NCI-H510A treated with DMSO at 0.1 percent for 48 hours (cell line): ENCODE data around the gene BCAR3.
A peak's percentile ranks its signal among the peaks of the same experiment; 100 is the strongest.
"Not testable (repeated sequence)": the region's sequence is repeated elsewhere in the genome, so short reads cannot be mapped to it uniquely, and the experiment has no call there.

Source experiments
- DNase-seq: peaks from one replicate; lab custom pipeline; 2025; lab: John Stamatoyannopoulos, UW

The BCAR3 gene

DNA sequence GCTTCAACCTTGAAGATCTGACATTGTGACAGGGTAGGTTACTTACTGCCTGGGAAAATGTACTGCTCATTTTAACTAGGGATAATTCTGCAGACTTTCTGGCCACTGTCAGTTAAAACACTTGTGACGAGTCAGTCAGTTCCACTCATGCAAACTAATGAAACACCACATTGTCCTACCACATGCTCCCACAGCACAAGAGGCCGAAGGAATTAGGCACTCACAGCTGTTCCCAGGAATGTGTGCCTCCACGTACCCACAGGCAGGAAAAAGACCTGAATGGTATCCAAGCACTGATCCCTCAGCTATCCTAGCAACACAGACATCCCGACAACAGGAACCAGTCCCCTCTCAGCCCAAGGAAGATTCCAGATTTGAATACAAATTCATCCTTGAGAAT lies 12.3 kb downstream of the BCAR3 start:
- no peak for DNase-seq

DNA sequence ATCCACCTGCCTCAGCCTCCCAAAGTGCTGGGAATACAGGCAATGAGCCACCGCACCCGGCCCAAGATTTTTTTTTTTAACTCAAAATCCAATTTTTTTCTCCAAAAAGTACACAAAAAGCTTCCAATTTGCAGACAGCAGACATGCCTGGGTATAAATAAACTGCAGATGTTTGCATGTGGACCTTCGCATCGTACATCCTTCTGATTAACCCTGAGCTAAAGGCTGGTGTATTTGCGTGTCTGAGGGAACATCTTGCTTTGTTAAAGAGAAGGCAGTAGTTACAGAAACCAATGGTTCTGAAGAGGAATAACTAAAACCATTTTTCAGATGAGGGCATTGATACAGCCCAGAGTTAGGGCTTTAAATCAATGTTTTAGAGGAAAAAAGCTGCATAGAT lies 12.7 kb downstream of the BCAR3 start:
- no peak for DNase-seq

DNA sequence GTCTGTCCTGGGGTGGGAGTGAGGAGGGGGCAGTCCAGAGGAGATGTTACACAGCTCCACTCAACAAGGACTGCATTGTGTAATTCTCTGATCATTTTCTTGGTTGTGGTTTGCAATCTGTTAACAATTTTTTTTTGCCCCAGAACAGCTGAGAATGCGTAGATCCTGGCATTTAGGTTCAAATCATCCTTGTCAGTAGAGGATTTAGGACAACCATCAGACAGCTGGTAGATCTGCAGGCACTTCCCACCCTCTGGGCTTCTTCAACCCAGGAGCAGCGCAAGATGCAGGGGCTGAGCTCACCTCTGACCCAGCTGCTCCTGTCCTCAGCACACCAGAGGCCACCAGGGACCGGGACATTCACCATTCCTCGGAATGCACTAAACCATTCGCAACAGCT lies 13.5 kb downstream of the BCAR3 start:
- no peak for DNase-seq

DNA sequence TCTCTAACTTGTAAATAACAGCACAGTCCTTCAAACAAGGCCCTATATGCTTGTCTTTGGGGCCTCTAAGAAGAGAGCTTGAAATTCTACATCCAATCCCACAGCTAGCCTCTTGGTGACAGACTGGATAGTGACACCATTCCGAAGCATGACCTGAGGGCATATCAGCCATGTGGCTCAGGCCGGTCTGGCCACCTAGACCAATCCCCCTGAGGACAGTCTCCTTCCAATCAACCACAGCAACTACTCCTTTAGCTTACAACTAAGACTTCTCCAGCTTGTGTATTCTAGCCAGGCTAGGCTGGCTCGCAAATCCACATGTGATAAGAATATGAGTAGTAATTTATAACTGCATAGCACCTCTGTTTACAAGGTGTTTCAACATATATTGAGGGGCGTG lies 14.0 kb downstream of the BCAR3 start:
- DNase-seq, result no peak

DNA sequence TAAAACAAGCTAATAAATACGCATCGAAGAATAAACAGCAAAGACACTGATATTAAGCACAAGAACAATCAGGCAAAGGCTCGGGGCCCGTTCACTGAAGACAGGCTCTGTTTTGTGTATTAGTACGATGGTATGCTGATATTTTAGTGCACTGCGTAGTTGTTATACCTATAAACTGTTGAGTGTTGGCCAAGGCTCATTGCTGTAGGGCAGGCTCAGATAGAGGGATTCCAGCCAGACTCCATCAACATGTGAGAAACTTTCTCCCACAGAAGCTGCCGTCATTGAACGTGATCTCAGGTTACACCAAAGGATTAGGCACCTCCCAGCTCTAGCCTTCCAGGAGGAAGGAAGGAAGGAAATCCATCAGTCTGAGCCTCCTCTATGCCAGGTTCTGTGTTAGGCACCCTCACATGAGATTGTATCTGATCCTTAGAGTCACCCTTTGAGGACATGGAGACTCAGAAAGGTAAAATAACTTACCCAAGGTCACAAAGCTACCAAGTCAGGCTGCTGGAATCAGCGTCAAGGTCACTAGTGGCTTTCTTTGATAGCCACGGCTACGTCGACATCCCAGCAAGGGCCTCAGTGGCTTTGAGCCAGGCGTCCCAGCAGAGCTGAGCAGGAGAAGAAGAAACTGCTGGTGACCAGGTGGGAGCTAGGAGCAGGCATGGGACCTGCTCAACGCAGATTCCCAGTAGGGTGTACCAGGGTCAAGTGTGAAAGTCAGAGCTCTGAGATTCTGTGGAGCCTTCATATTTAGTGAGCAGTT lies 14.8 kb downstream of the BCAR3 start:
- peak; percentile 9 for DNase-seq

DNA sequence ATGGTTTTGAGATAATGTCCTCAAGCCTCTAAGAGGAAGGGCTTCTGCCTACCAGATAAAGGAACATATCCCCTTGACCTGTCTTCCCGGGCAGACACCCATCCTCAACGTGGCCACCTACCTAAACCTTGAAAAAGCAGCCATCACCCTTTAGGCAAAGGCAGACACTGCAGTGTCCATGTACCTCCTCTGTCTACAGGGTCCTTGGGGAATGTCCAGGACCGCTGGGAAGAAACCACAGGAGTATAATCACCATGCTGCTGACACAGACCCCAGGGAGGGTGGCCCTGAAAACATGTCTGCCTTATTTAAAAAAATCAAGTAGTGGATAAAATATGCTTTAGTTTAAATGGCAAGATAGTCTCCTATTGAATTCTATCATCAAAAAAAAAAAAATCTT lies 16.6 kb downstream of the BCAR3 start:
- DNase-seq, result no peak

DNA sequence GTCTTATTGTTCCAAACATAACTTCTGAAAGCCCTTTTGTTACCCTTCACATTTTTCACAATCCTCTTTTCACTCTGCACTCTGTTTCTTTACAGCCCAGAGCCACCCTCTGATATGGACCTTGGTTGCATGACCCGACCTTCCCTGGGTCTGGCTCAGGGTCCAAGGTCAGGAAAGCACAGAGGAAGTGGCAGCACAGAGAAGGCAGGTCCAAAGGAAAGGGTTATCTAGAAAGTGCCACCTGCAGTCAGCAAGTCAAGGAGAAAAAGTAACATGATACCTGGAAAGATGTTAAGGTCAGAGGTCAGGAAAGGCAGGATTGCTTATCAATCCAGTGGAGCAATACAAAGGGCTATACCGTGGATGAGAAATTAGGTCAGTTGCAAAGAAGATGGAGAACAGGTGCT lies 18.4 kb downstream of the BCAR3 start:
- no peak for DNase-seq

DNA sequence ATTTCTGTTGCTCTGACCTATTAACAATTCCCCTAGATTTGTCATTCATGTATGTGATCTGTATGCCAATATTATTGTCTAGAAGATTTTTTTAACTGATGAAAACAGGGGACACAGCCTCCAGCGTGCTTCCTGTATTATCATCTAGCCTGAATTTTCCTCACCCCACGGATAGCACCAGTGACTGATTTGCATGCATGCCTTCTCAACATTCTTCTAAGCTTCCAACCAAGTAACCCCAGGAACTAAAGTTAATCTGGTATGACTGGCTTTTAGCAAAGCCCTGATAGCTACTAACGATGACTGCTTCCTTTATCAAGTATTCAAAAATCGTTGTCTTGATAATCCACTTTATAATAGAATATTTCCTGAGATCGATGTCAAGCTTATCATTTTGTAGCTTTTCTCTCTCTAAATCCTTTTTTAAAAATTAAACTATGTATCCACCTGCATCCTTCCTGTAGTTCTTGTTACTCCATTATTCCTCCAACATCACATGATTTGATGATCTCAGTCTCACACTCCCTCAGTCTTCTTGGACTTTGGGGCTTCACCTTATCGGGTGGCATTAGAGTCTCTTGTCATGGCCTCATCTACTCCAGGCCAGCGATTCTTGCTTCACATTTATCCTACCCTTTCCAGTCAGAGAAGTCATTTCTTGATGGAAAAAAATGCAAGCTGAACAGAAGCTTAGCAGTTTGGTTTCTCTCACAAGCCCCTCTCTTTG lies 19.0 kb downstream of the BCAR3 start:
- no peak for DNase-seq

- DNase-seq, result no peak
These were observed 19.7 kb downstream of the BCAR3 start for GRCh38 chr1:93661829-93662474.

GRCh38 chr1:93661341-93661740 lies 20.3 kb downstream of the BCAR3 start:
- DNase-seq, result not testable (repeated sequence)

DNA sequence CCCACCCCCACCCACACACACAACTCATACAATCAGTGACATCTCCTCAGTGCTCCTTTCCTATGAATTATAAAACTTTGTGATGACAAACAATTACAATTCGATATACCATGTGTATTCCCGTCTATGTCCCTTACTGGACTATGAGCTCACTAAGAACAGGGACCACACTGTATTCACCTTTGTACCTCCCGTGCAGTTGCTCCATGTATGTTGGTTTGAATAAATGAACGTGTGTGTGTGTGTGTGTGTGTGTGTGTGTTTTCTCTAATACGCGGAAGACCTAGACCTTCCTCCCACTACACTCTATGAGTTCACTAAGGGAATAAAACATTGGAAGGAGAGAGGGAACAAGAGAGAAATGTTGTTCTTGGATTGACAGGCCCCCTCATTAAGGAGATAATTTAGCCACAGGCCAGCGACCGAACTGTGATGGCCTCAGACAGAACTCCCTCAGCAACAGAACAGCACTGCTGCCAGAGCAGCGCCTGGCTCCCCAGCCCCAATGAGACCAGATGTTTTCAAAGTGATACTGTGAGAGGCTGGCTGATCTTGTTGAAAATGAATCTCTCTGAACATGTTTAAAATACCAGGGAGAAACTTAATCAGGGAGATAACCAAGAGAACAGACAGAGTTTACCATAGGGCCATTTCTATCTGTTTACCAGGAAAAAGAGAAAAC lies 21.7 kb downstream of the BCAR3 start:
- DNase-seq, result no peak

DNA sequence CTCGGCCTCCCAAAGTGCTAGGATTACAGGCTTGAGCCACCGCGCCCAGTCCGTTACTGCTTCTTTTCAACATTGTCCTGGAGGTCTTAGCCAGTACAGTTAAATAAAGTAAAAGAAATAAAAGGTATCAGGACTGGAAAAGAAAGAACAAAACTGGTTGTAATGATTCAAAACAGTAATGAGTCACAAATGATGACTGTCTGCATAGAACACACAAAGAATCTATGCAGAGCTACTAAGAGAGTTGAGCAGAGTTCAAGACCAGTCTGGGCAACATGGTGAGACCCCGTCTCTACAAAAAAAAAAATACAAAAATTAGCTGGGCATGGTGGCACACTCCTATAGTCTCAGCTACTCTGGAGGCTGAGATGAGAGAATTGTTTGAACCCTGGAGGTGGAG lies 23.4 kb downstream of the BCAR3 start:
- no peak for DNase-seq

DNA sequence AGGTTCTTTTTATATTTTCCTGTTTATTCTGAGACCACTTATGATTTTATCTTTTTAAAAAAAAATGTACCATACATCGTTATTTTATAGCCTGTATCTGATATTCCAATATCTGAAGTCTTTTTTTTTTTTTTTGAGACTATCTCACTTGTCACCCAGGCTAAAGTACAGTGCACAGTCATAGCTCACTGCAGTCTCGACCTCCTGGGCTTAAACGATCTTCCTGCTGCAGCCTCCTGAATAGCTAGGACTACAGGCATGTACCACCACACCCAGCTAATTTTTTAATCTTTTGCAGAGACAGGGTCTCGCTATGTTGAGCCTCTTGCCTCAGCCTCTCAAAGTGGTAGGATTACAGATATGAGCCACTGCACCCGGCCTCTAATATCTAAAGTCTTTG lies 25.1 kb downstream of the BCAR3 start:
- no peak for DNase-seq

- no peak for DNase-seq
These were observed 28.0 kb downstream of the BCAR3 start for GRCh38 chr1:93653656-93654055.

DNA sequence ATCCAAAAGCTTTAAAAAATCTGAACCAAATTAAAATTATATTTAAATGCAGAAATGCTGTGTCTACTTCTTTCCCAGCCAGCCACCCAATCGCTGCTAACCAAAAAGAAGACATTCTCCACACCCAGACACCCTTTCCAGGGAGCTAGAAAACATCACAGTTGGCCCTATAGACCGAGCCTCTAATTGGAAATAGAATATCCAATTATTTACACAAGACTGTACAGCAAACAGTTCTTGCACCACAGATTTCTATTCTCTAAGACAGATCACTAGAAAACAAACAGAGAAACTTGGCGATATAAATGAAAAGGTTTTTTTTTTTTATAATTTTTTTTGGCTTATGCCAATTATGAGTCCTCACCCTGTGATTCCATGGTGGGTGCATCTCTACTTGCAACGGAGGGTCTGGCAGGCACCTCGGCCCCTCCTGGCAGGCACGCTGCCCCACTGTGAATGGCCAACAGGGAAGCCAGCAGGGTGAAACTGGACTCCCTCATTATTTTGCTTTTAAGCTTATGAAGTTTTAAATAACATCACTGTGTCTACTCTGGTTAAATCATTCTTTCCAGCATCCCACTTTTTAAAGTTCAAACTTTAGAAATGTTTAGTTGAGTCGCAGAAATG lies 29.2 kb downstream of the BCAR3 start:
- DNase-seq, result peak; percentile 82

- no peak for DNase-seq
These were observed 29.9 kb downstream of the BCAR3 start for GRCh38 chr1:93651695-93652094.

GRCh38 chr1:93650159-93650558 lies 31.5 kb downstream of the BCAR3 start:
- not testable (repeated sequence) for DNase-seq

DNA sequence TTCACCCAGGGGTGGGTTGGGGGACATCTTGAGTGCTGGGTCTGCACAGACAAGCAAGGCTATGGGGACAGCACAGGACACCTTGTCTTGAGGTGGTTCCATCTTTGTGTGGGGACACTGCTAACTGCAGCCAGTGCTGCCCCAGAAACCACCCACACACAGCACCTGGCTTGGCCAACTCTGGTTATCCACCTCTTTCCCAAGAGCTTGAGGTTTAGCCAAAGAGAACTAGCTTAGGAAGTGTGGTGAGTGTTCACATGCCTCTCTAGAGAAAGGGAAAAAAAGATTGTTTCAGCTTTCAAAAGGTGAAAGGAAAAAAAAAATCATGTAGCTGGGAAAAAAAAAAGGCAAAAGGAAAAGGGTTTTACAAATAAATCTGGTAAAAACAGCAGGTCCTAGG lies 32.4 kb downstream of the BCAR3 start:
- DNase-seq, result no peak

DNA sequence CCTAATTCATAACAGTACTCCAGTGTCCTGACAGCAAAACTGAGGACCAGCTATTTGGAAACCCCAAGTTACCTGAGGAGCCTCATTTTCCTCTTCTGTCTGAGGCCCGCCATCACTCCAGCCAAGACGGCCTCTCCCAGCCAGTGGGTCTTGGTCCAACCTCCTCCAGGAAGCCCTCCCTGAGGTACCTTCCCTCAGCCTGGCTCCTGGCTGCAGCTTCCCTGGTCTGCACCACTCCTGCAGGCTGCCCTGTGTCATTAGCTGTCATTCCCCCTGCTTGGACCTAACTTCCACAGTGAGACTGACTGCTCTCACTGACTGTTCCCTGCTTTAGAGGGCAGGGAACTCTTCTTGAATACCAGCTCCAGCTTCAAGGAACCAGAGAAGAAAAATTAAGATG lies 33.0 kb downstream of the BCAR3 start:
- no peak for DNase-seq

DNA sequence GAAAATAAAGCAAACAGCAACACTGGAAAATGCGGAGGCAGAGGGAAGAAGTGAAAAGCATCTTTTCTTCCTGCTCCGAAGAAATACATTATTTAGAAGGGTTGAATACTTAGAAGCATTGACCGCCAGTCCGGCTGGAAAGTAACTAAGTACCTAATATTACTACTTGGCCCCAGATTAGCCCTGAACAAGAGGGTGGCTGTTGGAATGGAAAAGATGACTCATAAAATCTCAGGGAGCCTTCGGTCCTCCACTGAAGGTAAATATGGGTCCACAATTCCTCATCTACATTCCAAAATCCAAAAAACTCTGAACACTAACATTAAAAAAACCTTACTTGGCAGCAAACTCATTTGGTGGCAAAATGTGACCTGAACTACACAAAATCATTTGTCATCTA lies 40.1 kb downstream of the BCAR3 start:
- DNase-seq, result no peak

- DNase-seq, result no peak
These were observed 40.8 kb downstream of the BCAR3 start for GRCh38 chr1:93640656-93641440.
